NCI-H146 treated with DMSO at 0.1 percent for 48 hours (cell line): ENCODE data around the gene EMILIN2.

Experiments used
- DNase-seq: peaks from one replicate; lab custom pipeline; 2025; ENCODE audit not compliant: unreplicated experiment; lab: John Stamatoyannopoulos, UW

EMILIN2 gene

GRCh38 chr18:2872095-2872494, 25.3 kb downstream of the EMILIN2 start:
- DNase-seq: no peak

GRCh38 chr18:2874765-2875164, 28.0 kb downstream of the EMILIN2 start:
- DNase-seq: no peak

GRCh38 chr18:2878656-2879330, 32.0 kb downstream of the EMILIN2 start:
- no peak for DNase-seq

- no peak for DNase-seq
Measured at GRCh38 chr18:2879889-2880288, 33.1 kb downstream of the EMILIN2 start.

- DNase-seq: no peak
Measured at GRCh38 chr18:2880473-2880872, 33.7 kb downstream of the EMILIN2 start.

GRCh38 chr18:2881088-2881839, 34.5 kb downstream of the EMILIN2 start:
- no peak for DNase-seq

GRCh38 chr18:2881840-2882195, 35.0 kb downstream of the EMILIN2 start:
- no peak for DNase-seq

- DNase-seq: no peak
Measured at GRCh38 chr18:2882201-2882600, 35.4 kb downstream of the EMILIN2 start.

GRCh38 chr18:2883076-2883735, 36.4 kb downstream of the EMILIN2 start:
- DNase-seq: no peak

GRCh38 chr18:2884706-2885285, 38.0 kb downstream of the EMILIN2 start:
- no peak for DNase-seq

GRCh38 chr18:2887470-2887869, 40.7 kb downstream of the EMILIN2 start:
- no peak for DNase-seq

GRCh38 chr18:2889761-2890192, 43.0 kb downstream of the EMILIN2 start:
- peak; percentile 66 for DNase-seq

GRCh38 chr18:2890606-2891005, 43.8 kb downstream of the EMILIN2 start:
- DNase-seq: no peak

GRCh38 chr18:2891526-2892431, 45.0 kb downstream of the EMILIN2 start:
- DNase-seq: no peak

GRCh38 chr18:2893056-2893455, 46.2 kb downstream of the EMILIN2 start:
- no peak for DNase-seq

- no peak for DNase-seq
Measured at GRCh38 chr18:2893676-2894075, 46.9 kb downstream of the EMILIN2 start.

GRCh38 chr18:2894131-2894840, 47.5 kb downstream of the EMILIN2 start:
- DNase-seq: no peak

- DNase-seq: no peak
Measured at GRCh38 chr18:2894841-2895370, 48.1 kb downstream of the EMILIN2 start.

GRCh38 chr18:2895391-2895790, 48.6 kb downstream of the EMILIN2 start:
- DNase-seq: no peak

- DNase-seq: no peak
Measured at GRCh38 chr18:2896990-2897389, 50.2 kb downstream of the EMILIN2 start.
